ENCODE data around the gene CEP164. TPM values are rescaled to one million over a fixed set of nuclear protein-coding genes. Genes with fewer than 3 reads are reported as not detected.
A peak's percentile ranks its signal among the peaks of the same experiment; 100 is the strongest.

CEP164 gene
- total RNA-seq, 1 donor from 2014 or later, result 25.2 TPM

DNA sequence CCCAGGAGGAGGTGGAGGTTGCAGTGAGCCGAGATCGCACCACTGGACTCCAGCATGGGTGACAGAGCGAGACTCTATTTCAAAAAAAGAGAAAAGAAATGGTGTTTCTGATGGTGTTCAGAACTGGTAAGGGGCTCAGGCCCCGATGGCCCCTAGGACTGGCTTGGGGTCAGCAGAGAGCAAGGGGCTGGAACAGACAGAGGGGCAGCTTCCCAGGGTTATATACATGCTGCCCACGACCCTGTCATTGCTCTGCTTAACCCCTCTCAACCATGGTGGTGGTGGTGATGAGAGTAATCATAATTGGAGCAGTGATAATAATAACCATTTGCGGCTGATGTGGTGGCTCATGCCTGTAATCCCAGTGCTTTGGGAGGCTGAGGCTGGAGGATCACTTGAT, 79.4 kb downstream of the CEP164 start:
- ATAC-seq (no peak), DNase-seq (peak; percentile 9)
- Histone ChIP-seq H3K27me3 (no peaks in the 10 kb centered on the region), H3K4me1 (no peaks in the 10 kb centered on the region), H3K36me3 (peaks cover 38% of the 10 kb centered on the region), H3K9me3 (no peaks in the 10 kb centered on the region), H3K4me3 (no peak overlapping the region), H3K27ac (no peak overlapping the region)
- intact Hi-C loops (cut with DNase I), result no loop called here
- TF ChIP-seq CTCF (IDR thresholded peaks at IDR 0.05), result no peak

GRCh38 chr11:117408356-117408755, 80.7 kb downstream of the CEP164 start:
- peaks cover 42% of the 10 kb centered on the region for H3K36me3 ChIP-seq
- no peaks in the 10 kb centered on the region for H3K9me3 ChIP-seq
- H3K4me3 ChIP-seq, result no peak overlapping the region
- no peak for TF ChIP-seq CTCF (IDR thresholded peaks at IDR 0.05)
- intact Hi-C loops (cut with DNase I), result no loop called here
- DNase-seq, result no peak
- no peaks in the 10 kb centered on the region for H3K4me1 ChIP-seq
- H3K27me3 ChIP-seq, result no peaks in the 10 kb centered on the region
- no peak overlapping the region for H3K27ac ChIP-seq
- ATAC-seq, result no peak

- DNase-seq (peak; percentile 60), ATAC-seq (no peak)
- H3K27me3 ChIP-seq, result no peaks in the 10 kb centered on the region
- H3K27ac ChIP-seq, result no peak overlapping the region
- H3K36me3 ChIP-seq, result peaks cover 32% of the 10 kb centered on the region
- TF ChIP-seq CTCF (IDR thresholded peaks at IDR 0.05), result no peak
- no peaks in the 10 kb centered on the region for H3K9me3 ChIP-seq
- intact Hi-C loops (cut with DNase I), result no loop called here
- no peak overlapping the region for H3K4me3 ChIP-seq
- no peaks in the 10 kb centered on the region for H3K4me1 ChIP-seq
Observed at GRCh38 chr11:117409511-117409910, 81.9 kb downstream of the CEP164 start.

DNA sequence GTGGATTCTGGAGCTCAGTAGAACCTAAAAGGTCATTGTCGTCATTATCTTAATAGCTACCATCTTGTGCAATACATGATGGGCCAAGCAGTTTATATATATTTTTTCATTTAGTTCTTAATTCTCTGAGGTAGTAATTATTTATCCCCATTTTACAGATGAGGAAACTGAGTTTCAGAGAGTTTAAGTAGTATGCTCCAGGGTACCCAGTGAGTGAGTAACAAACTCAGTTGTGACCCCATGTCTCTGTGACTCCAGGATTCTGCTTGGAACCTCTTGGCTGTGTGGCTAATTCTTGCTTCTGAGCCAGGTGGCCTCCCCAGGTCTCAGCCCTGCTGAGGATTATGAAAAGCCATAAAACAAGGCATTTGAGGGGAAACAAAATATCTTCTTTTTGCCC, 82.6 kb downstream of the CEP164 start:
- Histone ChIP-seq H3K27me3 (no peaks in the 10 kb centered on the region), H3K9me3 (no peaks in the 10 kb centered on the region), H3K27ac (no peak overlapping the region), H3K4me1 (no peaks in the 10 kb centered on the region), H3K36me3 (peaks cover 30% of the 10 kb centered on the region), H3K4me3 (no peak overlapping the region)
- DNase-seq, result no peak
- no peak for ATAC-seq
- intact Hi-C loops (cut with DNase I), result no loop called here
- no peak for TF ChIP-seq CTCF (IDR thresholded peaks at IDR 0.05)

- Histone ChIP-seq H3K4me1 (no peaks in the 10 kb centered on the region), H3K36me3 (peaks cover 30% of the 10 kb centered on the region), H3K27ac (no peak overlapping the region), H3K9me3 (no peaks in the 10 kb centered on the region), H3K4me3 (no peak overlapping the region), H3K27me3 (no peaks in the 10 kb centered on the region)
- no peak for TF ChIP-seq CTCF (IDR thresholded peaks at IDR 0.05)
- ATAC-seq (no peak), DNase-seq (peak; percentile 50)
- intact Hi-C loops (cut with DNase I), result no loop called here
Observed at GRCh38 chr11:117410861-117411710, 83.4 kb downstream of the CEP164 start.
